Progenitor cell of endocrine pancreas (in vitro differentiated cells): ENCODE results near the gene CISD2. TPM values are rescaled to one million over a fixed set of nuclear protein-coding genes. Genes with fewer than 3 reads are reported as not detected.
"Not testable (repeated sequence)": the region's sequence is repeated elsewhere in the genome, so short reads cannot be mapped to it uniquely, and the experiment has no call there.

Source experiments
- DNase-seq: peaks from one replicate; pipeline ENCODE4 v3.0.0; 2021; ENCODE audit warnings: low spot score; ENCODE audit not compliant: unreplicated experiment
- H3K27ac Mint-ChIP-seq: 2 replicates; pipeline ENCODE4 v1.8.0; 2021; ENCODE audit warnings: mild to moderate bottlenecking, moderate library complexity, mixed read lengths
- H3K27me3 Mint-ChIP-seq: 2 replicates; pipeline ENCODE4 v1.8.0; 2021; ENCODE audit warnings: mixed read lengths
- H3K36me3 Mint-ChIP-seq: 2 replicates; pipeline ENCODE4 v1.8.0; 2022; ENCODE audit warnings: mixed read lengths; ENCODE audit not compliant: insufficient read depth
- H3K4me1 Mint-ChIP-seq: 2 replicates; pipeline ENCODE4 v1.8.0; 2021; ENCODE audit warnings: low read depth, mixed read lengths
- H3K4me3 Mint-ChIP-seq: 2 replicates; pipeline ENCODE4 v1.8.0; 2021; ENCODE audit warnings: low read depth, mild to moderate bottlenecking, moderate library complexity, mixed read lengths
- H3K9me3 Mint-ChIP-seq: 2 replicates; pipeline ENCODE4 v1.8.0; 2021; ENCODE audit warnings: low read depth, mixed read lengths
- CTCF ChIP-seq: fragments of 200-600 bp; sonication (generic); IDR thresholded peaks from one replicate; pipeline ENCODE4 v1.5.0; 2021; ENCODE audit warnings: antibody characterized with exemption, mild to moderate bottlenecking; ENCODE audit not compliant: unreplicated experiment
- total RNA-seq: library from RNA; stranded (reverse); gene quantifications from 2 replicates; pipeline ENCODE4 v1.2.1, GENCODE V29; 2021

The CISD2 gene
- total RNA-seq, 1 donor from 2014 or later: 28.3 TPM

- H3K9me3 Mint-ChIP-seq: peaks cover 8% of the 10 kb centered on the region
- TF ChIP-seq CTCF: no peak
- H3K27me3 Mint-ChIP-seq: no peaks in the 10 kb centered on the region
- H3K36me3 Mint-ChIP-seq: peaks cover 37% of the 10 kb centered on the region
- H3K4me3 Mint-ChIP-seq: peak overlapping the region; percentile 19
- no peak overlapping the region for H3K27ac Mint-ChIP-seq
- H3K4me1 Mint-ChIP-seq: peaks cover 17% of the 10 kb centered on the region
- no peak for DNase-seq
These were observed 3.0 kb downstream of the CISD2 start for GRCh38 chr4:102871772-102872171.

GRCh38 chr4:102877477-102878106 lies 8.8 kb downstream of the CISD2 start:
- peaks cover 52% of the 10 kb centered on the region for H3K36me3 Mint-ChIP-seq
- H3K9me3 Mint-ChIP-seq: peaks cover 15% of the 10 kb centered on the region
- not testable (repeated sequence) for H3K27me3 Mint-ChIP-seq

GRCh38 chr4:102878349-102878748 lies 9.6 kb downstream of the CISD2 start:
- not testable (repeated sequence) for H3K27me3 Mint-ChIP-seq, H3K4me3 Mint-ChIP-seq, H3K4me1 Mint-ChIP-seq, DNase-seq, H3K27ac Mint-ChIP-seq
- H3K36me3 Mint-ChIP-seq: peaks cover 52% of the 10 kb centered on the region
- H3K9me3 Mint-ChIP-seq: peaks cover 15% of the 10 kb centered on the region

More at GRCh38 chr4:102877477-102878106, 8.8 kb downstream of the CISD2 start:
- not testable (repeated sequence) for DNase-seq, H3K4me3 Mint-ChIP-seq, H3K27ac Mint-ChIP-seq, H3K4me1 Mint-ChIP-seq

GRCh38 chr4:102878901-102879300 lies 10.1 kb downstream of the CISD2 start:
- H3K4me3 Mint-ChIP-seq: no peak overlapping the region
- peaks cover 3% of the 10 kb centered on the region for H3K4me1 Mint-ChIP-seq
- H3K27ac Mint-ChIP-seq: no peak overlapping the region
- no peak for TF ChIP-seq CTCF
- H3K9me3 Mint-ChIP-seq: peaks cover 15% of the 10 kb centered on the region
- DNase-seq: no peak
- peaks cover 46% of the 10 kb centered on the region for H3K36me3 Mint-ChIP-seq
- no peaks in the 10 kb centered on the region for H3K27me3 Mint-ChIP-seq

- no peak for TF ChIP-seq CTCF
- Mint-ChIP-seq H3K27ac (no peak overlapping the region), H3K9me3 (peaks cover 10% of the 10 kb centered on the region), H3K4me3 (no peak overlapping the region), H3K27me3 (no peaks in the 10 kb centered on the region), H3K36me3 (peaks cover 31% of the 10 kb centered on the region), H3K4me1 (peaks cover 3% of the 10 kb centered on the region)
- no peak for DNase-seq
These were observed 12.6 kb downstream of the CISD2 start for GRCh38 chr4:102881343-102881742.

- TF ChIP-seq CTCF: no peak
- Mint-ChIP-seq H3K9me3 (peaks cover 3% of the 10 kb centered on the region), H3K27ac (no peak overlapping the region)
These were observed 14.5 kb downstream of the CISD2 start for GRCh38 chr4:102883278-102883677.

GRCh38 chr4:102888570-102888969 lies 19.8 kb downstream of the CISD2 start:
- H3K4me3 Mint-ChIP-seq, DNase-seq, H3K27me3 Mint-ChIP-seq, H3K27ac Mint-ChIP-seq, H3K9me3 Mint-ChIP-seq, H3K36me3 Mint-ChIP-seq, H3K4me1 Mint-ChIP-seq: not testable (repeated sequence)

More at GRCh38 chr4:102883278-102883677, 14.5 kb downstream of the CISD2 start:
- no peak overlapping the region for H3K4me3 Mint-ChIP-seq
- no peak for DNase-seq
- H3K4me1 Mint-ChIP-seq: peaks cover 3% of the 10 kb centered on the region
- H3K36me3 Mint-ChIP-seq: peaks cover 20% of the 10 kb centered on the region
- H3K27me3 Mint-ChIP-seq: no peaks in the 10 kb centered on the region

GRCh38 chr4:102889866-102890265 lies 21.1 kb downstream of the CISD2 start:
- H3K36me3 Mint-ChIP-seq, H3K4me1 Mint-ChIP-seq, H3K27ac Mint-ChIP-seq, DNase-seq, H3K27me3 Mint-ChIP-seq, H3K9me3 Mint-ChIP-seq, H3K4me3 Mint-ChIP-seq: not testable (repeated sequence)

GRCh38 chr4:102896547-102896946 lies 27.8 kb downstream of the CISD2 start:
- not testable (repeated sequence) for H3K9me3 Mint-ChIP-seq

More at GRCh38 chr4:102896547-102896946, 27.8 kb downstream of the CISD2 start:
- not testable (repeated sequence) for H3K4me1 Mint-ChIP-seq, DNase-seq, H3K4me3 Mint-ChIP-seq, H3K27ac Mint-ChIP-seq, H3K27me3 Mint-ChIP-seq, H3K36me3 Mint-ChIP-seq
